NCI-H345 treated with DMSO at 0.1 percent for 48 hours (cell line): ENCODE data around the gene TMEM208.

Experiments
- DNase-seq: peaks from one replicate; lab custom pipeline; 2025; ENCODE audit not compliant: unreplicated experiment; lab: John Stamatoyannopoulos, UW

The TMEM208 gene

GRCh38 chr16:67277294-67277998, 50.5 kb downstream of the TMEM208 start:
- no peak for DNase-seq

GRCh38 chr16:67277999-67278772, 51.3 kb downstream of the TMEM208 start:
- no peak for DNase-seq
